T-helper 22 cell (primary cell): Measurements from ENCODE around the gene TSTD2.
A peak's percentile ranks its signal among the peaks of the same experiment; 100 is the strongest.

Experiments
- DNase-seq: peaks from one replicate; pipeline ENCODE4 v3.0.0-alpha.2; 2020; ENCODE audit warnings: low read depth

TSTD2 gene

GRCh38 chr9:97632985-97633858 is at the start of gene TSTD2, which contains the start of gene NCBP1:
Gene TSTD2 (minus strand): TSS chr9:97633368. CDS start chr9:97627562, 5,806 bp downstream.
Gene NCBP1 (plus strand): TSS chr9:97633821. CDS start chr9:97633882, 61 bp downstream.
- DNase-seq: peak; percentile 90

GRCh38 chr9:97682242-97682641 is 49.1 kb upstream of the TSTD2 start:
- no peak for DNase-seq

GRCh38 chr9:97675655-97676054 is 42.5 kb upstream of the TSTD2 start:
- DNase-seq: no peak

- DNase-seq: no peak
These were observed 40.8 kb upstream of the TSTD2 start for GRCh38 chr9:97673922-97674321.

GRCh38 chr9:97672403-97672802 is 39.2 kb upstream of the TSTD2 start:
- no peak for DNase-seq

GRCh38 chr9:97670586-97670985 is 37.4 kb upstream of the TSTD2 start:
- no peak for DNase-seq

- no peak for DNase-seq
These were observed 35.3 kb upstream of the TSTD2 start for GRCh38 chr9:97668485-97668884.

- no peak for DNase-seq
These were observed 33.9 kb upstream of the TSTD2 start for GRCh38 chr9:97666907-97667686.

- no peak for DNase-seq
These were observed 32.6 kb upstream of the TSTD2 start for GRCh38 chr9:97665742-97666141.

GRCh38 chr9:97660847-97661246 is 27.7 kb upstream of the TSTD2 start:
- no peak for DNase-seq

- no peak for DNase-seq
These were observed 27.2 kb upstream of the TSTD2 start for GRCh38 chr9:97660340-97660739.

GRCh38 chr9:97659771-97660170 is 26.6 kb upstream of the TSTD2 start:
- DNase-seq: no peak

GRCh38 chr9:97658707-97659106 is 25.5 kb upstream of the TSTD2 start:
- no peak for DNase-seq

GRCh38 chr9:97651646-97652045 is 18.5 kb upstream of the TSTD2 start:
- no peak for DNase-seq

- DNase-seq: no peak
These were observed 14.8 kb upstream of the TSTD2 start for GRCh38 chr9:97647996-97648395.

GRCh38 chr9:97645720-97646119 is 12.6 kb upstream of the TSTD2 start:
- DNase-seq: no peak

GRCh38 chr9:97640325-97640724 is 7.2 kb upstream of the TSTD2 start:
- DNase-seq: no peak

GRCh38 chr9:97638666-97639065 is 5.5 kb upstream of the TSTD2 start:
- no peak for DNase-seq

- no peak for DNase-seq
These were observed 3.7 kb upstream of the TSTD2 start for GRCh38 chr9:97636903-97637302.

- no peak for DNase-seq
These were observed 1.9 kb upstream of the TSTD2 start for GRCh38 chr9:97635026-97635425.

- DNase-seq: no peak
These were observed 807 bp upstream of the TSTD2 start for GRCh38 chr9:97633859-97634490.

- DNase-seq: no peak
These were observed 752 bp downstream of the TSTD2 start for GRCh38 chr9:97632248-97632984.
